KMS-11 (cell line): ENCODE results near the gene TMEM131L.
"Not testable (repeated sequence)": the region's sequence is repeated elsewhere in the genome, so short reads cannot be mapped to it uniquely, and the experiment has no call there.

Source experiments
- H2AFZ ChIP-seq: fragments of 200-600 bp; sonication (generic); 2 replicates; pipeline ENCODE4 v1.6.1; 2016; ENCODE audit warnings: antibody characterized with exemption, mixed run types, low read depth
- H3K27ac ChIP-seq: fragments of 200-600 bp; sonication (generic); 2 replicates; pipeline ENCODE4 v1.6.1; 2016; ENCODE audit warnings: mild to moderate bottlenecking, mixed run types
- H3K27me3 ChIP-seq: fragments of 200-600 bp; sonication (generic); 2 replicates; pipeline ENCODE4 v1.6.1; 2017; ENCODE audit warnings: mild to moderate bottlenecking, low read depth, mixed run types, moderate library complexity; ENCODE audit not compliant: insufficient read depth
- H3K36me3 ChIP-seq: fragments of 200-600 bp; sonication (generic); 2 replicates; pipeline ENCODE4 v1.6.1; 2017; ENCODE audit warnings: mild to moderate bottlenecking, mixed run types; ENCODE audit not compliant: insufficient read depth
- H3K4me1 ChIP-seq: fragments of 200-600 bp; sonication (generic); 2 replicates; pipeline ENCODE4 v1.6.1; 2016; ENCODE audit warnings: mild to moderate bottlenecking, low read depth, mixed run types; ENCODE audit not compliant: poor library complexity, severe bottlenecking
- H3K4me2 ChIP-seq: fragments of 200-600 bp; sonication (generic); 2 replicates; pipeline ENCODE4 v1.7.0; 2016; ENCODE audit warnings: mild to moderate bottlenecking, mixed run types
- H3K4me3 ChIP-seq: fragments of 200-600 bp; sonication (generic); IDR thresholded peaks from 2 replicates; pipeline ENCODE4 v1.6.1; 2017; ENCODE audit warnings: low read depth, low read length, mixed read lengths; ENCODE audit not compliant: insufficient read depth
- H3K79me2 ChIP-seq: fragments of 200-600 bp; sonication (generic); 2 replicates; pipeline ENCODE4 v1.6.1; 2016; ENCODE audit warnings: low read depth, mixed run types; ENCODE audit not compliant: insufficient read depth
- H3K9ac ChIP-seq: fragments of 200-600 bp; sonication (generic); 2 replicates; pipeline ENCODE4 v1.6.1; 2016; ENCODE audit warnings: mild to moderate bottlenecking, mixed run types
- H4K20me1 ChIP-seq: fragments of 200-600 bp; sonication (generic); 2 replicates; pipeline ENCODE4 v1.6.1; 2016; ENCODE audit warnings: mild to moderate bottlenecking, mixed run types; ENCODE audit not compliant: insufficient read depth
- TF ChIP-seq, protein P1 (sequence below): fragments of 200-600 bp; sonication (generic); conservative IDR thresholded peaks from 2 replicates; pipeline ENCODE4 v1.6.1; 2017; ENCODE audit warnings: low read depth, mild to moderate bottlenecking, antibody characterized with exemption, low read length, moderate library complexity, mixed read lengths

TMEM131L gene

DNA sequence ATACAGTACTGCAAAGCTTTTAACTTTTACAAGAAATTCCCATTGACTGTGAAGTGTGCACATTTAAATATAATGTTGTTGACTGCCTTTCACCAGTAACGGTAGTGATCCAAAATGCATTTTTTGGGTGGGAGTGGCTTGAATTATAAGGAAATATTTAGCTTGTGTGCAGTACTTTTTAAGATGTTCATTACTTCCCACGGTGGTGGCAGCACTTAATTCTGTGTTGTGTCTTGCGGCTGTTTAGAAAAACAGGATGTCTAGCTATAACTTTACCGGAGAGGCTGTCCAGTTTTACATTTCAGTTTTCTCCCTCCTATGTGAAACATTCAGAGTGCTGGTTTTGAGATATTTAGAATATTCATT is 1.7 kb downstream of the TMEM131L start:
- TF ChIP-seq, protein P1, sequence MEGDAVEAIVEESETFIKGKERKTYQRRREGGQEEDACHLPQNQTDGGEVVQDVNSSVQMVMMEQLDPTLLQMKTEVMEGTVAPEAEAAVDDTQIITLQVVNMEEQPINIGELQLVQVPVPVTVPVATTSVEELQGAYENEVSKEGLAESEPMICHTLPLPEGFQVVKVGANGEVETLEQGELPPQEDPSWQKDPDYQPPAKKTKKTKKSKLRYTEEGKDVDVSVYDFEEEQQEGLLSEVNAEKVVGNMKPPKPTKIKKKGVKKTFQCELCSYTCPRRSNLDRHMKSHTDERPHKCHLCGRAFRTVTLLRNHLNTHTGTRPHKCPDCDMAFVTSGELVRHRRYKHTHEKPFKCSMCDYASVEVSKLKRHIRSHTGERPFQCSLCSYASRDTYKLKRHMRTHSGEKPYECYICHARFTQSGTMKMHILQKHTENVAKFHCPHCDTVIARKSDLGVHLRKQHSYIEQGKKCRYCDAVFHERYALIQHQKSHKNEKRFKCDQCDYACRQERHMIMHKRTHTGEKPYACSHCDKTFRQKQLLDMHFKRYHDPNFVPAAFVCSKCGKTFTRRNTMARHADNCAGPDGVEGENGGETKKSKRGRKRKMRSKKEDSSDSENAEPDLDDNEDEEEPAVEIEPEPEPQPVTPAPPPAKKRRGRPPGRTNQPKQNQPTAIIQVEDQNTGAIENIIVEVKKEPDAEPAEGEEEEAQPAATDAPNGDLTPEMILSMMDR, result no peak
- Histone ChIP-seq H3K9ac (no peak overlapping the region), H2AFZ (no peak overlapping the region), H3K27ac (no peak overlapping the region), H3K4me1 (peaks cover 47% of the 10 kb centered on the region), H3K4me3 (no peak overlapping the region), H4K20me1 (no peaks in the 10 kb centered on the region), H3K27me3 (no peaks in the 10 kb centered on the region), H3K79me2 (no peaks in the 10 kb centered on the region), H3K36me3 (no peaks in the 10 kb centered on the region), H3K4me2 (peak overlapping the region; percentile 83)

DNA sequence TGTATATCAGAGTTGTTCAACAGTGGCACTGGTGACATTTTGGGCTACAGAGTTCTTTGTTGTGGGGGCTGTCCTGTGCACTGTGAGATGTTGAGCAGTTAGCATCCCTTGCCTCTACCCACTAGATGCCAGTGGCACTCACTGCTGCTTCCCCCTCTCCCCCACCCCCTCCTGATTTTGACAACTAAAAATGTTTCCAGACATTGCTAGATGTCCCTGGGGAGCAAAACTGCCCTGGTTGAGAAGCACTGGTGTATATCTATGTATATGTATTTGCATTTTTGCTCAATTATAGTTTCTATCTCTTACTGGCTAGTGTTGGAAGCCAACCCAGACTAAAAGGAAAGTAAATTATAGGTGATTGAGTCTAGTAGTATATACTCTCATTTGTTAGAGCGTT is 2.4 kb downstream of the TMEM131L start:
- Histone ChIP-seq H3K9ac (no peak overlapping the region), H3K4me3 (no peak overlapping the region)

DNA sequence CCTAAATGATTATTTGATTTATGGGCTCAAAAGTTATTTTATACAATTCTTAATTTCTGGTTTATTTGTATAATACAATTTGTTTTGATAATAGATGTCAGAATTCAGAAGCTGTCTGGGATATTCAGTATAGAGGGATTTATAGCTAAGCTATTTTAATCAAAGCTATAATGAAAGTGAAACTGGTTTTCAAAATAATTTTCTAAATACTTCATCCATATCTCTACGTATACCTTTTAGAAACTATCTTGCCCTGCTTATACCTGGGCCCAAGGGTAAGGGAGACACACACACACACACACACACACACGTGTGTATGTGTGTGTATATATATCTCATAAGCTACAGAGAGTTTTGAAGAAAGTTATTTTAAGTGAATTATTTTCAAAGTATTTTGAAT is 2.9 kb downstream of the TMEM131L start:
- no peaks in the 10 kb centered on the region for H3K36me3 ChIP-seq
- H3K4me2 ChIP-seq, result peak overlapping the region; percentile 83; the same call in 1 of the 2 replicates
- H3K9ac ChIP-seq, result no peak overlapping the region
- no peaks in the 10 kb centered on the region for H4K20me1 ChIP-seq
- no peaks in the 10 kb centered on the region for H3K79me2 ChIP-seq
- peaks cover 47% of the 10 kb centered on the region for H3K4me1 ChIP-seq
- H2AFZ ChIP-seq, result no peak overlapping the region
- TF ChIP-seq, protein P1, result no peak
- no peak overlapping the region for H3K27ac ChIP-seq
- no peaks in the 10 kb centered on the region for H3K27me3 ChIP-seq
- no peak overlapping the region for H3K4me3 ChIP-seq

More for the DNA sequence above, 2.4 kb downstream of the TMEM131L start:
- Histone ChIP-seq H3K27ac (no peak overlapping the region), H3K4me2 (peak overlapping the region; percentile 83; the same call in 1 of the 2 replicates), H3K4me1 (peaks cover 47% of the 10 kb centered on the region), H3K36me3 (no peaks in the 10 kb centered on the region), H3K27me3 (no peaks in the 10 kb centered on the region), H2AFZ (no peak overlapping the region), H4K20me1 (no peaks in the 10 kb centered on the region), H3K79me2 (no peaks in the 10 kb centered on the region)
- TF ChIP-seq, protein P1, result no peak

DNA sequence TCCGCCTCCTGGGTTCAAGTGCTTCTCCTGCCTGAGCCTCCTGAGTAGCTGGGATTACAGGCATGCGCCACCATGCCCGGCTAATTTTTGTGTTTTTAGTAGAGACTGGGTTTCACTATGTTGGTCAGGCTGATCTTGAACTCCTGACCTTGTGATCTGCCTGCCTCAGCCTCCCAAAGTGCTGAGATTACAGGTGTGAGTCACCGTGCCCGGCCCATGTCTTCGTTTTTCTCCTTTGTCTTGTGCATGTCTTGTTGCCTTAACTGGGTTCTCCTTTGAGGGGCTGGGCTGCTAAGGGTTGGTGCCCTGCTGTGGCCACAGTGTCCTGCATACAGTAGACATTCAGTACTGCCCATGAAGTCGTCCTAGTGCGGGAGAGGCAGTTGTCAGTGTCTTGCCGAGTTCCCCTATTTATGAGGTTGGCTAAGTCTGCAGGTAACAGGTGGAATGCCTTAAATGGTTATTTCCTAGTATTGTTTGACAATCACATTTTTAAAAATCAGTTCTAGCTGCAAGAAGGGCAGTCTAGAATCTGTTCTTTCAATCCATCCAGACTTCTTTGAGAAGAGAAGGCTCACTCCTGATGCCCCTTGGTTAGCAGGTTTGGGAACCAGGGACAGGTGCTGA is 5.0 kb downstream of the TMEM131L start:
- not testable (repeated sequence) for H3K79me2 ChIP-seq, H3K36me3 ChIP-seq, H3K4me2 ChIP-seq, H3K27me3 ChIP-seq, H2AFZ ChIP-seq, H3K27ac ChIP-seq, H3K9ac ChIP-seq, H3K4me3 ChIP-seq, H4K20me1 ChIP-seq
- peaks cover 35% of the 10 kb centered on the region for H3K4me1 ChIP-seq

DNA sequence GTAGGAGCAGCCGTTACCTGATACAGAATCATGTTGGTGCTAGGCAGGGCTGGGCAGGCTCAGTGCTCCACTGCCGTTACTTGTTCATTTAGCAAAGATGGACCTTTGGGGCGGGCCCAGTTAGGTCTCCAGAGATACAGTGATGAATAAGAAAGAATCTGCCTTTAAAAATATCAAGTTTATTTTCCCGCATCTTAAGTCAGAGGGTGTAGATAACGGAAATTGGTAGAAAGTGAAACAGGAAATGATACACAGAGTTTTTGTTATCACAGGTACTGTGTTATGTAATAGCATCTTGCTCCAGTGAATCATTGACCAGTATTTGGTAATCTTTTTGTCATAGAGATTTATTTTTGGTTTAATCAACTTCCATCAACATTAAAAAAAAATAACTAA is 5.5 kb downstream of the TMEM131L start:
- peaks cover 35% of the 10 kb centered on the region for H3K4me1 ChIP-seq
- no peak overlapping the region for H3K9ac ChIP-seq
- no peaks in the 10 kb centered on the region for H4K20me1 ChIP-seq
- H3K4me2 ChIP-seq, result no peak overlapping the region
- H3K27me3 ChIP-seq, result no peaks in the 10 kb centered on the region
- H3K36me3 ChIP-seq, result no peaks in the 10 kb centered on the region
- no peak overlapping the region for H2AFZ ChIP-seq
- H3K27ac ChIP-seq, result no peak overlapping the region
- H3K79me2 ChIP-seq, result no peaks in the 10 kb centered on the region
- TF ChIP-seq, protein P1, result no peak
- no peak overlapping the region for H3K4me3 ChIP-seq
